Suprapubic skin (tissue), 3 donors: ENCODE data around the gene SETDB2.

ENCODE experiments used
- POLR2AphosphoS5 ChIP-seq, 3 donors: sonication (generic); formaldehyde crosslinking; IDR thresholded peaks; one replicate each; pipeline ENCODE4 v1.6.1; 2017; ENCODE audit warnings: antibody characterized with exemption in 3 of 3
- TF ChIP-seq, protein P1 (sequence below), 2 donors: fragments of 200-600 bp in 1 of 2; fragments of 450-650 bp in 1 of 2; sonication (generic) in 1 of 2; IDR thresholded peaks; one replicate each; pipeline ENCODE4 v1.5.1; 2016 to 2019; ENCODE audit warnings: antibody characterized with exemption in 2 of 2, mild to moderate bottlenecking in 1 of 2, moderate library complexity in 1 of 2

- TF ChIP-seq, protein P1, sequence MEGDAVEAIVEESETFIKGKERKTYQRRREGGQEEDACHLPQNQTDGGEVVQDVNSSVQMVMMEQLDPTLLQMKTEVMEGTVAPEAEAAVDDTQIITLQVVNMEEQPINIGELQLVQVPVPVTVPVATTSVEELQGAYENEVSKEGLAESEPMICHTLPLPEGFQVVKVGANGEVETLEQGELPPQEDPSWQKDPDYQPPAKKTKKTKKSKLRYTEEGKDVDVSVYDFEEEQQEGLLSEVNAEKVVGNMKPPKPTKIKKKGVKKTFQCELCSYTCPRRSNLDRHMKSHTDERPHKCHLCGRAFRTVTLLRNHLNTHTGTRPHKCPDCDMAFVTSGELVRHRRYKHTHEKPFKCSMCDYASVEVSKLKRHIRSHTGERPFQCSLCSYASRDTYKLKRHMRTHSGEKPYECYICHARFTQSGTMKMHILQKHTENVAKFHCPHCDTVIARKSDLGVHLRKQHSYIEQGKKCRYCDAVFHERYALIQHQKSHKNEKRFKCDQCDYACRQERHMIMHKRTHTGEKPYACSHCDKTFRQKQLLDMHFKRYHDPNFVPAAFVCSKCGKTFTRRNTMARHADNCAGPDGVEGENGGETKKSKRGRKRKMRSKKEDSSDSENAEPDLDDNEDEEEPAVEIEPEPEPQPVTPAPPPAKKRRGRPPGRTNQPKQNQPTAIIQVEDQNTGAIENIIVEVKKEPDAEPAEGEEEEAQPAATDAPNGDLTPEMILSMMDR (IDR thresholded peaks at IDR 0.05): no peak
- TF ChIP-seq POLR2AphosphoS5 (IDR thresholded peaks at IDR 0.05): no peak
Measured at GRCh38 chr13:49481788-49482187, 37.7 kb downstream of the SETDB2 start.
